HEK293 (cell line): ENCODE data around the gene SLC36A3.

Source experiments
- CTCF ChIP-seq: fragments of 450-650 bp; formaldehyde crosslinking; IDR thresholded peaks from 2 replicates; pipeline ENCODE4 v1.5.1; 2016; ENCODE audit warnings: missing biosample characterization, missing genetic modification characterization
- GLIS1 ChIP-seq: fragments of 450-650 bp; formaldehyde crosslinking; IDR thresholded peaks from 2 replicates; pipeline ENCODE4 v1.5.1; 2016; ENCODE audit warnings: missing biosample characterization, missing genetic modification characterization
- PRDM2 ChIP-seq: fragments of 450-650 bp; formaldehyde crosslinking; IDR thresholded peaks from 2 replicates; pipeline ENCODE4 v1.5.1; 2016; ENCODE audit warnings: missing biosample characterization, missing genetic modification characterization, borderline replicate concordance
- SALL2 ChIP-seq: fragments of 450-650 bp; formaldehyde crosslinking; IDR thresholded peaks from 2 replicates; pipeline ENCODE4 v1.5.0; 2017; ENCODE audit warnings: missing biosample characterization, mild to moderate bottlenecking, missing genetic modification characterization, borderline replicate concordance
- SETDB1 ChIP-seq: IDR thresholded peaks from one replicate; pipeline ENCODE4 v1.6.1; 2017; ENCODE audit warnings: mild to moderate bottlenecking, low read length, moderate library complexity, mixed read lengths; ENCODE audit not compliant: insufficient read length
- ZBTB11 ChIP-seq: fragments of 450-650 bp; formaldehyde crosslinking; conservative IDR thresholded peaks from 2 replicates; pipeline ENCODE4 v1.5.1; 2016; ENCODE audit warnings: low read depth, missing biosample characterization, missing genetic modification characterization
- ZNF132 ChIP-seq: fragments of 450-650 bp; formaldehyde crosslinking; IDR thresholded peaks from 2 replicates; pipeline ENCODE4 v1.5.1; 2017; ENCODE audit warnings: missing biosample characterization, missing genetic modification characterization, borderline replicate concordance
- ZNF175 ChIP-seq: fragments of 450-650 bp; formaldehyde crosslinking; IDR thresholded peaks from 2 replicates; pipeline ENCODE4 v1.5.1; 2016; ENCODE audit warnings: missing biosample characterization, missing genetic modification characterization
- ZNF202 ChIP-seq: fragments of 450-650 bp; formaldehyde crosslinking; IDR thresholded peaks from 2 replicates; pipeline ENCODE4 v1.5.1; 2016; ENCODE audit warnings: missing biosample characterization, missing genetic modification characterization, borderline replicate concordance
- ZNF391 ChIP-seq: fragments of 450-650 bp; formaldehyde crosslinking; IDR thresholded peaks from 2 replicates; pipeline ENCODE4 v1.5.1; 2016; ENCODE audit warnings: low read depth, missing biosample characterization, missing genetic modification characterization, borderline replicate concordance
- ZNF776 ChIP-seq: fragments of 450-650 bp; formaldehyde crosslinking; IDR thresholded peaks from 2 replicates; pipeline ENCODE4 v1.5.0; 2017; ENCODE audit warnings: missing biosample characterization, missing genetic modification characterization, borderline replicate concordance
- ZNF837 ChIP-seq: fragments of 450-650 bp; formaldehyde crosslinking; IDR thresholded peaks from 2 replicates; pipeline ENCODE4 v1.5.1; 2016; ENCODE audit warnings: missing biosample characterization, missing genetic modification characterization
- TF ChIP-seq, protein P1 (sequence below): fragments of 450-650 bp; formaldehyde crosslinking; IDR thresholded peaks from 2 replicates; pipeline ENCODE4 v1.5.1; 2016; ENCODE audit warnings: missing biosample characterization, missing genetic modification characterization

DNA sequence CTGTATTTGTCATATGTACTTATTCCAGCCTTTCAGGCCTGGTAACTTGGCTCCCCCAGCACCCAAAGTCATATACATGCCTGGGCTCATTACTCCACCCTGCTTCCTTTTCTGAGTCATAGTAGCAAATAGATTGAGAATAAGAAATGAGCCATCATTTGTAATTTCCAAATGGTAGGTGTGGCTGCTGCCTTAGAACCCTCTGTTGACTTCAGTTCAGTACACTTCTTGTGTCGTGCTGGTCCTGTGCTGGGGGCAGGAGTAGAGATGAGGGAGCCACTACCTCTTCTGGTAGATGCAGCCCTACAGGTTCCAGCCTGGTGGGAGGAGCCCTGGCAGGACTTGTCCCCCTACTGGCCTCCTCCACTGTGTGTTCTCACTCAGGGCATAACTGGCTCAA, 39.5 kb downstream of the SLC36A3 start:
- no peak for TF ChIP-seq ZBTB11
- TF ChIP-seq CTCF (tag by site-specific recombination): no peak
- TF ChIP-seq ZNF391 (tag by site-specific recombination): no peak
- no peak for TF ChIP-seq ZNF837 (tag by site-specific recombination)
- no peak for TF ChIP-seq GLIS1 (tag by site-specific recombination)
- no peak for TF ChIP-seq SALL2 (tag by site-specific recombination)
- TF ChIP-seq PRDM2 (tag by site-specific recombination): no peak
- TF ChIP-seq, protein P1, sequence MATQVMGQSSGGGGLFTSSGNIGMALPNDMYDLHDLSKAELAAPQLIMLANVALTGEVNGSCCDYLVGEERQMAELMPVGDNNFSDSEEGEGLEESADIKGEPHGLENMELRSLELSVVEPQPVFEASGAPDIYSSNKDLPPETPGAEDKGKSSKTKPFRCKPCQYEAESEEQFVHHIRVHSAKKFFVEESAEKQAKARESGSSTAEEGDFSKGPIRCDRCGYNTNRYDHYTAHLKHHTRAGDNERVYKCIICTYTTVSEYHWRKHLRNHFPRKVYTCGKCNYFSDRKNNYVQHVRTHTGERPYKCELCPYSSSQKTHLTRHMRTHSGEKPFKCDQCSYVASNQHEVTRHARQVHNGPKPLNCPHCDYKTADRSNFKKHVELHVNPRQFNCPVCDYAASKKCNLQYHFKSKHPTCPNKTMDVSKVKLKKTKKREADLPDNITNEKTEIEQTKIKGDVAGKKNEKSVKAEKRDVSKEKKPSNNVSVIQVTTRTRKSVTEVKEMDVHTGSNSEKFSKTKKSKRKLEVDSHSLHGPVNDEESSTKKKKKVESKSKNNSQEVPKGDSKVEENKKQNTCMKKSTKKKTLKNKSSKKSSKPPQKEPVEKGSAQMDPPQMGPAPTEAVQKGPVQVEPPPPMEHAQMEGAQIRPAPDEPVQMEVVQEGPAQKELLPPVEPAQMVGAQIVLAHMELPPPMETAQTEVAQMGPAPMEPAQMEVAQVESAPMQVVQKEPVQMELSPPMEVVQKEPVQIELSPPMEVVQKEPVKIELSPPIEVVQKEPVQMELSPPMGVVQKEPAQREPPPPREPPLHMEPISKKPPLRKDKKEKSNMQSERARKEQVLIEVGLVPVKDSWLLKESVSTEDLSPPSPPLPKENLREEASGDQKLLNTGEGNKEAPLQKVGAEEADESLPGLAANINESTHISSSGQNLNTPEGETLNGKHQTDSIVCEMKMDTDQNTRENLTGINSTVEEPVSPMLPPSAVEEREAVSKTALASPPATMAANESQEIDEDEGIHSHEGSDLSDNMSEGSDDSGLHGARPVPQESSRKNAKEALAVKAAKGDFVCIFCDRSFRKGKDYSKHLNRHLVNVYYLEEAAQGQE (tag by site-specific recombination): no peak
- no peak for TF ChIP-seq SETDB1
- no peak for TF ChIP-seq ZNF175
- no peak for TF ChIP-seq ZNF132 (tag by site-specific recombination)
- no peak for TF ChIP-seq ZNF202 (tag by site-specific recombination)
- TF ChIP-seq ZNF776 (tag by site-specific recombination): no peak
